Measurements from ENCODE around the gene ITGB2. TPM values are rescaled to one million over a fixed set of nuclear protein-coding genes. Genes with fewer than 3 reads are reported as not detected.
"Not testable (repeated sequence)": the region's sequence is repeated elsewhere in the genome, so short reads cannot be mapped to it uniquely, and the experiment has no call there.

The ITGB2 gene
- total RNA-seq, 4 donors from 2014 or later = 32.7 to 87.3 (median 56.2) TPM

DNA sequence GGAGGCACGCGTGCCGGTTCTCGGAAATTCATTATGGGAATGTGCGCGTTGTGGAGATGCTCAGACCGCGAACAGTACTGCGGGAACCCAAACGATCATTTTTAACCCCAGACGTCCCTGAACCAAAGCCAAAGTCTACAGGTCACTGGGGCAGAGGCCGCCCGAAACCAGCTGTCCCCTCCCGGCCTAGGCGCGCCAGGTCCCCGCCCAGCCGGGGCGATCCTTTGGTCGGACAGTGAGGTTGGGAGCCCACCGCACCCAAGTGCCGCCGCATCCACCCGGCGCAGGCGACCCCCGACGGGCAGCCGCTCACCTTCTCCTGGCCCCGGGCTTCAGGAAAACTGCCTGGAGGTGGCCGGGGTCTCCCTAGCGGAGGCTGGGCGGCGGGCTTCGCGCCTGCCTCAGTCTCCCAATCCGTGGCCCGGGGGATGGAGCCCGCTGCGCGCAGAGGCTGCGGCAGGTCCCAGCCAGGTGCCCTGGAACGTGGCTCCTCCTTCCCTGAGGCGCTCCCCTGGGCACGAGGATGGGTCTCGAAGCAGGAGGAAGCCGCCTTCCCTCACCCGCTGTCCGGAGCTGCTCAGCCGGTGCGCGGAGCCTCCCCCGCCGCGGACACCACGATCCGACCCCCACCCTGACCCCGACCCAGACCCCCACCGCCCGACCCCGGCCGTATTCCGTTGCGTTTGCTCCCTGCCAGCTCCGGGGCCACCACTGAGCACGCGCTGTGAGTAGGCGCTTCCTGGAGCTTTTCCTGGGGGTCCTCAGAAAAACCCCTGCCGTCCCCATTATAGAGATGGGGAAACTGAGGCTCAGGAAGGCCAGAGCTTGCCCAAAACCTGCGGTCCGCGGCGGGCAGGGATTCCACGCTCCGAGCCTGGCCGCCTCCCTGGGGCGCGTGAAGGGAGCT lies 11.1 kb upstream of the ITGB2 start:
- Histone ChIP-seq H3K9me3 (peaks cover 0 to 6% (median 0%) of the 10 kb centered on the region in 4 donors), H3K27ac (no peak overlapping the region), H3K36me3 (peaks cover 0 to 25% (median 0%) of the 10 kb centered on the region in 3 donors), H3K4me3 (peak overlapping the region; percentile 17 to 51 (median 34)), H3K4me1 (peaks cover 0 to 56% (median 39%) of the 10 kb centered on the region in 4 donors), H3K27me3 (peaks cover 0 to 55% of the 10 kb centered on the region in 2 donors)
- WGBS, 2 donors = 1 to 2% methylated on average over 20 to 72 of the region's 78 CpGs
- DNase-seq (ENCODE audit: low spot score in 2 of 2) = no peak
- TF ChIP-seq POLR2A (IDR thresholded peaks at IDR 0.05) = no peak
- TF ChIP-seq EP300 (IDR thresholded peaks at IDR 0.05) = no peak
- TF ChIP-seq, protein P1, sequence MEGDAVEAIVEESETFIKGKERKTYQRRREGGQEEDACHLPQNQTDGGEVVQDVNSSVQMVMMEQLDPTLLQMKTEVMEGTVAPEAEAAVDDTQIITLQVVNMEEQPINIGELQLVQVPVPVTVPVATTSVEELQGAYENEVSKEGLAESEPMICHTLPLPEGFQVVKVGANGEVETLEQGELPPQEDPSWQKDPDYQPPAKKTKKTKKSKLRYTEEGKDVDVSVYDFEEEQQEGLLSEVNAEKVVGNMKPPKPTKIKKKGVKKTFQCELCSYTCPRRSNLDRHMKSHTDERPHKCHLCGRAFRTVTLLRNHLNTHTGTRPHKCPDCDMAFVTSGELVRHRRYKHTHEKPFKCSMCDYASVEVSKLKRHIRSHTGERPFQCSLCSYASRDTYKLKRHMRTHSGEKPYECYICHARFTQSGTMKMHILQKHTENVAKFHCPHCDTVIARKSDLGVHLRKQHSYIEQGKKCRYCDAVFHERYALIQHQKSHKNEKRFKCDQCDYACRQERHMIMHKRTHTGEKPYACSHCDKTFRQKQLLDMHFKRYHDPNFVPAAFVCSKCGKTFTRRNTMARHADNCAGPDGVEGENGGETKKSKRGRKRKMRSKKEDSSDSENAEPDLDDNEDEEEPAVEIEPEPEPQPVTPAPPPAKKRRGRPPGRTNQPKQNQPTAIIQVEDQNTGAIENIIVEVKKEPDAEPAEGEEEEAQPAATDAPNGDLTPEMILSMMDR (IDR thresholded peaks at IDR 0.05) = no peak

DNA sequence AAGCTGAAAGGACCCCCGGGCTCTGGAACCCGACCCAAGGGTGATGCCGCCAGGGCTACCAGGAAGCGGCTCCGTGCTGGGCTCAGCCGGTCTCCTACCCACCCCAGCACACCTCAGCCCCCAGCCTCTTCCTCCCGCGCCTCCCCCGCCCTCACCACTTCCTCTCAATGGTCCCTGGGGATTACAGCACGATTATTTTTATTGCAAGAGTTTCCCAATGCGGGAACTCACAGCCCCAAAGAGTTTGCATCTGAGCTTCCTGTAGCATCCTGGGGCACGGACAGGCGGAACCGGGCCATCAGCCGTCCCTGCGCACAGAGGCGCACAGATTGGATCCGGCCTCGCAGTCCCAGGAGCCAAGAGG lies 10.4 kb upstream of the ITGB2 start:
- Histone ChIP-seq H3K27ac (peak overlapping the region in 1 of 4 donors; percentile 10), H3K27me3 (peaks cover 0 to 55% of the 10 kb centered on the region in 2 donors), H3K4me3 (peak overlapping the region in 3 of 4 donors; percentile 17 to 51 (median 47)), H3K9me3 (peaks cover 0 to 6% (median 0%) of the 10 kb centered on the region in 4 donors), H3K36me3 (peaks cover 0 to 25% (median 0%) of the 10 kb centered on the region in 3 donors), H3K4me1 (peaks cover 0 to 60% (median 42%) of the 10 kb centered on the region in 4 donors)
- WGBS, 2 donors = 4% methylated on average over 12 to 19 of the region's 19 CpGs
- TF ChIP-seq, protein P1 (IDR thresholded peaks at IDR 0.05) = no peak
- TF ChIP-seq EP300 (IDR thresholded peaks at IDR 0.05) = no peak
- TF ChIP-seq POLR2A (IDR thresholded peaks at IDR 0.05) = no peak
- no peak for DNase-seq (ENCODE audit: low spot score in 2 of 2)

DNA sequence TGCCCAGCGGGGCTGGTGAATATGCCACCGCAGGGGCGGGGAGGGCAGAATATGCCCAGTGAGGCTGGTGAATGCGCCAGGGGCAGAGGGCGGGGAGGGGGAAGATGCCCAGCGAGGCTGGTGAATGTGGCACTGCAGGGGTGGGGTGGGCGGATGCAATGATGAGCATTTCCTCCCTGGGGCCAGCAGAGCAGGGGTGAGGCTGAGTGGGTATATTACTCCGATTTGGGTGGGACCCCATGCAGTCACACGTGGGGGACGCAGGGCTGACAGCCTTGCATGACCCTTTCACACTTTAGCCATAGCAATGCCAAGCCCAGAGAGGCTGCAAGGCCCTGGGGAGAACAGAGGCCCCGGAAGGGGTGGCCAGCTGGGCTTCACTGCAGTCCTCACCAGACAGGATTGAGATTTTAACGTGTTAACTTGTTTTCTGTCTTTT lies 9.9 kb upstream of the ITGB2 start:
- DNase-seq (ENCODE audit: low spot score in 2 of 2) = no peak
- Histone ChIP-seq H3K36me3 (peaks cover 0 to 23% (median 0%) of the 10 kb centered on the region in 3 donors), H3K9me3 (peaks cover 0 to 6% (median 0%) of the 10 kb centered on the region in 4 donors), H3K4me3 (no peak overlapping the region), H3K27ac (peak overlapping the region in 1 of 4 donors; percentile 10), H3K27me3 (peaks cover 0 to 55% of the 10 kb centered on the region in 2 donors), H3K4me1 (peaks cover 0 to 65% (median 44%) of the 10 kb centered on the region in 4 donors)
- 22 to 26% methylated on average over 12 of the region's 12 CpGs for WGBS, 2 donors
- TF ChIP-seq EP300 (IDR thresholded peaks at IDR 0.05) (no peak), POLR2A (IDR thresholded peaks at IDR 0.05) (no peak)
- TF ChIP-seq, protein P1 (IDR thresholded peaks at IDR 0.05) = no peak

DNA sequence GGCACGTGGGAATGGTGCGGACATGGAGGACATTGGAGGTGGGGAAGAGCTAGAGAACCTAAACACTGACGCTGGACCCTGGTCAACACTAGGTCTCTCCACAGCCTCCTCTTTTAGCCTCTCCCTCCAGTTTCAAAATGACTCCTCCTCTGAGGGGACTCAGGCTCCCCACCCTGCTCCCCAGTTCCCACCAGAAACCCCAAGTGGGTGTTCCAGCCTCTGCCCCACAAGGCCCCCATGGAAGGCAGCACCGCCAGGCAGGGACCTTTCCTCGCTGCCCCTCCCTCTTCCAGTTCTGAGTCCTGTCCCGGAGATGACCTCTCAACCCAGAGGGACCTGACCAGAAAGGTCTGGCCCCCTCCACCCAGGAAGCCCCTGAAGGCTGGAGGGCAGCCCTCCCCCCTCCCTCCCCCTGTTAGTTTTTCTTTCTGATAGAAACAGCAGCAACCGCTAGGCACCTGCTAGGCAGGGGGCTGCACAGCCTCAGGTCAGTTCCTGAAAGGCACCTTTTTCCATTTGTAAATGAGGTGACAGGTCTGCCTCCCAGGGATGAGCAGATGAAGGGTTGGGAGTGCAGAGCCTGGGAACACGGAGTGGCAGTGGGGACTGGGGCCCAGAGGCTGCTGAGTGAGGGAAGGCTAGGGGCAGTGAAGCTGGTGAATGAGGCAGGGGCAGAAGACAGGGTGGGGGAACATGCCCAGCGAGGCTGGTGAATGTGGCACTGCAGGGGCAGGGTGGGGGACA lies 9.3 kb upstream of the ITGB2 start:
- peaks cover 0 to 55% of the 10 kb centered on the region in 2 donors for H3K27me3 ChIP-seq
- H3K36me3 ChIP-seq = peaks cover 0 to 17% (median 0%) of the 10 kb centered on the region in 3 donors
- no peak overlapping the region for H3K4me3 ChIP-seq
- DNase-seq (ENCODE audit: low spot score in 2 of 2) = no peak
- H3K27ac ChIP-seq = no peak overlapping the region
- 57 to 67% methylated on average over 8 to 9 of the region's 9 CpGs for WGBS, 2 donors
- TF ChIP-seq POLR2A (IDR thresholded peaks at IDR 0.05) (no peak), EP300 (IDR thresholded peaks at IDR 0.05) (no peak)
- H3K4me1 ChIP-seq = peaks cover 0 to 71% (median 47%) of the 10 kb centered on the region in 4 donors
- H3K9me3 ChIP-seq = peaks cover 0 to 6% (median 0%) of the 10 kb centered on the region in 4 donors

DNA sequence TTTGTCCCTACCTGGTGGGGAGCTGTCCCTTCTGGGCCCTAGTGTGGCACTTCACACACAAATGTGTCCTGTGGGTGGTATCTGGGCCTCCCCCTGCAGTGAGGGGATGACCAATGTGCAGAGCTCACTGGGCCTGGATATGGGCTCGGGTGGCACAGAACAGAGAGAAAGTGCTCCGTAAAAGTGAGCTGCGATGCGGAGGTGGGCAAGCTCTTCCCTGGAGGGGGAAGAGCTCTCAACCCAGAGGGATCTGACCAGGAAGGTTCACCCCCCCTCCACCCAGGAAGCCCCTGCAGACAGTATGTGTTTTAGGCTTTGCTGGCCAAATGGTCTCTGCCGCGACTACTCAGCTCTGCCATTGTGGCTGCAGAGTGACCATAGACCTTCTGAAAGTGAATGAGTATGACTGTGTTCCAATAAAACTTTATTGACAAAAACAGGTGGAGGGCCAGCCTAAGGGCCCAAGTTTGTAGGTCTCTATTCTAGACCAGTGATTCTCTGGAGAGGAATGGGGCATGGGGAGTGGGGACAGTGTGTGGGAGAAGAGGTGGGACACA lies 8.6 kb upstream of the ITGB2 start:
- TF ChIP-seq POLR2A (IDR thresholded peaks at IDR 0.05) (no peak), EP300 (IDR thresholded peaks at IDR 0.05) (no peak)
- TF ChIP-seq, protein P1 (IDR thresholded peaks at IDR 0.05) = no peak
- Histone ChIP-seq H3K9me3 (peaks cover 0 to 6% (median 0%) of the 10 kb centered on the region in 4 donors), H3K4me1 (peaks cover 0 to 77% (median 51%) of the 10 kb centered on the region in 4 donors), H3K27ac (peak overlapping the region in 2 of 4 donors; percentile 72 to 75), H3K27me3 (peaks cover 0 to 55% of the 10 kb centered on the region in 2 donors), H3K36me3 (peaks cover 0 to 11% (median 0%) of the 10 kb centered on the region in 3 donors), H3K4me3 (no peak overlapping the region)
- no peak for DNase-seq (ENCODE audit: low spot score in 2 of 2)
- WGBS, 2 donors = 93 to 95% methylated on average over 6 of the region's 6 CpGs

DNA sequence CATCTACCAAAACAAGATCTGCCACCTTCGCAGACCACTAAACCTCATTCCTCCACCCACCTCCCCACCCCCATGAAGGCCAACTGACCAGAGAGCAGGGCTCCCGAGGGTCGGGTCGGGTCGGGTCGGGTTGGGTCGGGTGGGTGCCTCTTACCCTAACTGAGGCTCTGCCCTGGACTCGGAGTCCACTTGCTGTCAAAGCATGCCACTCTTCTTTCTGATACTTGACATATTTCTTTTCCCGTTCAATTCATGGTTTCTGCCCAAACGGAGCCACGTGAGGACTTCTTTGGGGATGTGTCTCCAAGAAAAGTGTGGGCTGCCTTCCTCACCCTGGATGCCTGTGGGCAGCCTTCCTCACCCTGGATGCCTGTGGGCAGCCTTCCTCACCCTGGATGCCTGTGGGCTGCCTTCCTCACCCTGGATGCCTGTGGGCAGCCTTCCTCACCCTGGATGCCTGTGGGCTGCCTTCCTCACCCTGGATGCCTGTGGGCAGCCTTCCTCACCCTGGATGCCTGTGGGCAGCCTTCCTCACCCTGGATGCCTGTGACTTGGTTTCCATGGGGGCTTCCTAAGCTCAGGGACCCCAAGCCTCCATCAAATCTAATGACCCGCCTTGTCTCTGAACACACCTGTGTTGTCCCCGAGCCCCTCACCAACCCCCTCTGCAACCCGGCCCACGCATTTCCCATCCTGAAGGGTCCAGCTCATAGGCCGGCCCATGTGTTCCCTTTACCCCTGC lies 8.0 kb upstream of the ITGB2 start:
- DNase-seq (ENCODE audit: low spot score in 2 of 2); H3K4me3 ChIP-seq: not testable (repeated sequence)

More for the DNA sequence above, 8.0 kb upstream of the ITGB2 start:
- H3K36me3 ChIP-seq, H3K9me3 ChIP-seq: not testable (repeated sequence)
- peak overlapping the region in 2 of 4 donors; percentile 72 to 75 for H3K27ac ChIP-seq
- H3K27me3 ChIP-seq = peaks cover 0 to 54% of the 10 kb centered on the region in 2 donors
- WGBS, 2 donors = 59 to 63% methylated on average over 16 of the region's 16 CpGs
- peaks cover 0 to 77% (median 51%) of the 10 kb centered on the region in 4 donors for H3K4me1 ChIP-seq

Data from tibial nerve (tissue), 4 donors.